Upper lobe of right lung (tissue), 1 donor: ENCODE data around the gene FCN2. TPM values are rescaled to one million over a fixed set of nuclear protein-coding genes. Genes with fewer than 3 reads are reported as not detected.

Source experiments
- ATAC-seq: fragments of 200-7000 bp; cut with Tn5 transposase; one replicate; pipeline ENCODE4 v1.9.1; 2020; ENCODE audit warnings: mild to moderate bottlenecking, moderate library complexity
- DNase-seq: peaks from one replicate; pipeline ENCODE4 v3.0.0-alpha.2; 2020
- H3K27ac ChIP-seq: fragments of 200-600 bp; one replicate; pipeline ENCODE4 v1.8.0; 2022
- H3K27me3 ChIP-seq: fragments of 200-600 bp; one replicate; pipeline ENCODE4 v1.8.0; 2022; ENCODE audit warnings: mild to moderate bottlenecking
- H3K36me3 ChIP-seq: fragments of 200-600 bp; one replicate; pipeline ENCODE4 v1.8.0; 2022
- H3K4me1 ChIP-seq: fragments of 200-600 bp; one replicate; pipeline ENCODE4 v1.8.0; 2022
- H3K4me3 ChIP-seq: fragments of 200-600 bp; one replicate; pipeline ENCODE4 v1.8.0; 2022; ENCODE audit warnings: mild to moderate bottlenecking
- H3K9me3 ChIP-seq: fragments of 200-600 bp; one replicate; pipeline ENCODE4 v1.8.0; 2022
- intact Hi-C: fragments of 100-400 bp; cut with DNase I; formaldehyde crosslinking; loops from one replicate; pipeline ENCODE4 v1.11.0; 2022
- total RNA-seq: library from RNA; stranded (reverse); fragmentation: NEBNext Ultra II Directional; extraction: Animal tissue kit (Norgen Biotek cat#: 25700); gene quantifications from one replicate; pipeline ENCODE4 v1.2.1, GENCODE V29; 2021
- TF ChIP-seq, protein P1 (sequence below): fragments of 200-600 bp; IDR thresholded peaks from one replicate; pipeline ENCODE4 v1.8.0; 2022; ENCODE audit warnings: antibody characterized with exemption
- donor health status: DM: no; HTN: yes; CAD: no; lungs with severe emphysema.

Gene FCN2
- total RNA-seq, 1 donor from 2014 or later = not detected

GRCh38 chr9:134897584-134898170 lies 17.1 kb downstream of the FCN2 start:
- H3K4me3 ChIP-seq = no peak overlapping the region
- TF ChIP-seq, protein P1, sequence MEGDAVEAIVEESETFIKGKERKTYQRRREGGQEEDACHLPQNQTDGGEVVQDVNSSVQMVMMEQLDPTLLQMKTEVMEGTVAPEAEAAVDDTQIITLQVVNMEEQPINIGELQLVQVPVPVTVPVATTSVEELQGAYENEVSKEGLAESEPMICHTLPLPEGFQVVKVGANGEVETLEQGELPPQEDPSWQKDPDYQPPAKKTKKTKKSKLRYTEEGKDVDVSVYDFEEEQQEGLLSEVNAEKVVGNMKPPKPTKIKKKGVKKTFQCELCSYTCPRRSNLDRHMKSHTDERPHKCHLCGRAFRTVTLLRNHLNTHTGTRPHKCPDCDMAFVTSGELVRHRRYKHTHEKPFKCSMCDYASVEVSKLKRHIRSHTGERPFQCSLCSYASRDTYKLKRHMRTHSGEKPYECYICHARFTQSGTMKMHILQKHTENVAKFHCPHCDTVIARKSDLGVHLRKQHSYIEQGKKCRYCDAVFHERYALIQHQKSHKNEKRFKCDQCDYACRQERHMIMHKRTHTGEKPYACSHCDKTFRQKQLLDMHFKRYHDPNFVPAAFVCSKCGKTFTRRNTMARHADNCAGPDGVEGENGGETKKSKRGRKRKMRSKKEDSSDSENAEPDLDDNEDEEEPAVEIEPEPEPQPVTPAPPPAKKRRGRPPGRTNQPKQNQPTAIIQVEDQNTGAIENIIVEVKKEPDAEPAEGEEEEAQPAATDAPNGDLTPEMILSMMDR = no peak
- no peaks in the 10 kb centered on the region for H3K27me3 ChIP-seq
- H3K4me1 ChIP-seq = peaks cover 24% of the 10 kb centered on the region
- intact Hi-C loops = no loop called here
- ATAC-seq (no peak), DNase-seq (peak; percentile 3)
- H3K36me3 ChIP-seq = no peaks in the 10 kb centered on the region
- H3K27ac ChIP-seq = no peak overlapping the region
- H3K9me3 ChIP-seq = no peaks in the 10 kb centered on the region

DNA sequence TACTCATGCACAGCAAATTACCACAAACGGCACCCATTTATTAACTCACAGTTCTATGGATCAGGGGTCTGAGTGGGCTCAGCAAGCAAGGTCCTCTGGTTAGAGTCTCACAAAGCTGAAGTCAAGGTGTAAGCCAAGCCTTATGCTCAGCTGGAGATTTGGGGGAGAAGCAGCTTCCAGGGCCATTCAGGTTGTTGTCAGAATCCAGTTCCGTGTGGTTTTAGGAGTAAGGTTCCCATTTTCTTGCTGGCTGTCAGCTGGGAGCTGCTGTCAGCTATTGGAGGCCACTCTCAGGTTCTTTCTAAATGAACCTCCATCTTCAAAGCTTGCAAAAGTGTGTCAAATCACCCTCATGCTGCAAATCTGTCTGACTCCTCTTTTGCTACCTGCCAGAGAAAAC lies 17.7 kb downstream of the FCN2 start:
- TF ChIP-seq, protein P1 = no peak
- no peak for ATAC-seq
- intact Hi-C loops = no loop called here
- Histone ChIP-seq H3K27ac (peak overlapping the region; percentile 30), H3K36me3 (no peaks in the 10 kb centered on the region), H3K27me3 (no peaks in the 10 kb centered on the region), H3K4me1 (peaks cover 24% of the 10 kb centered on the region), H3K9me3 (no peaks in the 10 kb centered on the region), H3K4me3 (no peak overlapping the region)
- DNase-seq = no peak

DNA sequence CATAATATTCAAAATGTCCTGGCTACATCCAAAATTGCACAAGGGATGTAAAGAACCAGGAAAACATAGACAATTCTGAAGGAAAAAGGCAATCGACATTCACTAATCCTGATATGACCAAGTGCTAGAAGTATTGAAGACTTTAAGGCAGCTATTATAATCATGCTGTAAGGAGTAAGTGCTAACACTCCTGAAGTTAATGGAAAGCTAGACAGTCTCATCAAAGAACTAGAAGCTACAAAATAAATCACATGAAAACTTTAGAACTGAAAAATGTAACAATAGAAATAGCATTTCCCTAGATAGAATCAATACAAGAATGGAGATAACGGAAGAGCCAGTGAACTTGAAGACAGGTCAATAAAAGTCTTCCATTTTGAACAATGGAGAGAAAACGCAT lies 18.6 kb downstream of the FCN2 start:
- no peaks in the 10 kb centered on the region for H3K9me3 ChIP-seq
- H3K27me3 ChIP-seq = no peaks in the 10 kb centered on the region
- no peaks in the 10 kb centered on the region for H3K36me3 ChIP-seq
- H3K4me3 ChIP-seq = no peak overlapping the region
- DNase-seq = no peak
- ATAC-seq = no peak
- no peak overlapping the region for H3K27ac ChIP-seq
- TF ChIP-seq, protein P1 = no peak
- intact Hi-C loops = no loop called here
- peaks cover 24% of the 10 kb centered on the region for H3K4me1 ChIP-seq

GRCh38 chr9:134899818-134900217 lies 19.2 kb downstream of the FCN2 start:
- Histone ChIP-seq H3K4me3 (no peak overlapping the region), H3K27me3 (no peaks in the 10 kb centered on the region), H3K9me3 (no peaks in the 10 kb centered on the region), H3K4me1 (peaks cover 24% of the 10 kb centered on the region), H3K27ac (no peak overlapping the region), H3K36me3 (no peaks in the 10 kb centered on the region)
- ATAC-seq = no peak
- TF ChIP-seq, protein P1 = no peak
- DNase-seq = peak; percentile 3
- intact Hi-C loops = no loop called here

DNA sequence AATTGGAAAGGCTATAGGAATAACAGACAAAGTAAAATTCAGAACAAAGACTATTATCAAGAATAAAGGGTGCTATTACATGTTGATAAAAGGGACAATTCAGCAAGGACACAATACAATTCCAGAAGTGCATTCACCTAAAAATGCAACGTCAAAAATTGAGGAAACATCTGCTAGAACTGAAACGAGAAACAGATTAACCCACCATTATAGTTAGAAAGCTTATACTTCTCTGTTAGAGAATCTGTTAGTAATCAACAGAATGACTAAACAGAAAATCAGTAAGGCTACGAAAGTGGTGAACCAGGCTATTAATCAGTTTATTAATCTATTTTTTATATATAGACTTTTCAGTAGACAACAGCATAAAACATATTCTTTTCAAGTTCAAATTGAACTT lies 22.3 kb downstream of the FCN2 start:
- Histone ChIP-seq H3K4me1 (no peaks in the 10 kb centered on the region), H3K9me3 (no peaks in the 10 kb centered on the region), H3K4me3 (no peak overlapping the region), H3K27ac (no peak overlapping the region), H3K36me3 (no peaks in the 10 kb centered on the region), H3K27me3 (no peaks in the 10 kb centered on the region)
- DNase-seq (no peak), ATAC-seq (no peak)
- TF ChIP-seq, protein P1 = no peak
- intact Hi-C loops = no loop called here
